Liver (tissue), 3 donors: ENCODE measurements around the gene ALDH3A1.

ENCODE experiments used
- CTCF ChIP-seq: fragments of 150-350 bp; IDR thresholded peaks from 2 replicates; pipeline ENCODE4 v1.5.1; 2017; ENCODE audit warnings: improper control_type of control experiment, low read depth, low read length; ENCODE audit not compliant: missing input control
- EGR1 ChIP-seq, 2 donors: IDR thresholded peaks; 2 replicates each; pipeline ENCODE4 v1.6.1; 2016 to 2018; ENCODE audit warnings: antibody characterized with exemption in 2 of 2, low read depth in 2 of 2
- GABPA ChIP-seq, 2 donors: IDR thresholded peaks in 1 of 2; conservative IDR thresholded peaks in 1 of 2; 2 replicates each; pipeline ENCODE4 v1.6.1; 2016; ENCODE audit warnings: antibody characterized with exemption in 2 of 2, mild to moderate bottlenecking in 1 of 2, moderate library complexity in 1 of 2
- RAD21 ChIP-seq, 2 donors: IDR thresholded peaks; 2 replicates each; pipeline ENCODE4 v1.6.1; 2016; ENCODE audit warnings: antibody characterized with exemption in 2 of 2, mild to moderate bottlenecking in 2 of 2
- TAF1 ChIP-seq: conservative IDR thresholded peaks from 2 replicates; pipeline ENCODE4 v1.6.1; 2016; ENCODE audit warnings: antibody characterized with exemption, mild to moderate bottlenecking
- YY1 ChIP-seq: IDR thresholded peaks from 2 replicates; pipeline ENCODE4 v1.6.1; 2016; ENCODE audit warnings: antibody characterized with exemption, mild to moderate bottlenecking
- ZBTB33 ChIP-seq: IDR thresholded peaks from 2 replicates; pipeline ENCODE4 v1.6.1; 2016; ENCODE audit warnings: antibody characterized with exemption
- donor health status: healthy.
- donor health status: healthy.

- no peak for TF ChIP-seq EGR1 (IDR thresholded peaks at IDR 0.05; ENCODE audit: low read depth in 2 of 2)
- TF ChIP-seq TAF1: no peak
- no peak for TF ChIP-seq YY1
- TF ChIP-seq ZBTB33: no peak
- no peak for TF ChIP-seq CTCF
- TF ChIP-seq GABPA (IDR thresholded peaks at IDR 0.05 in 1 of 2, conservative IDR thresholded peaks at IDR 0.05 in 1 of 2): no peak
- TF ChIP-seq RAD21 (IDR thresholded peaks at IDR 0.05): no peak
Measured at GRCh38 chr17:19763416-19763815, 15.3 kb upstream of the ALDH3A1 start.
